H9 (cell line): ENCODE results near the gene GLS. TPM values are rescaled to one million over a fixed set of nuclear protein-coding genes. Genes with fewer than 3 reads are reported as not detected.

Experiments used
- DNase-seq: peaks from one replicate; pipeline ENCODE4 v3.0.0-alpha.2; 2017
- H2AFZ ChIP-seq: one replicate; pipeline ENCODE4 v1.6.1; 2013; ENCODE audit warnings: mild to moderate bottlenecking, low read length, control low read depth, moderate library complexity
- H2AK5ac ChIP-seq: 2 replicates; pipeline ENCODE4 v1.6.1; 2013; ENCODE audit warnings: low read length, control low read depth, mixed read lengths; ENCODE audit not compliant: insufficient read length
- H2BK120ac ChIP-seq: one replicate; pipeline ENCODE4 v1.6.1; 2013; ENCODE audit warnings: low read depth, mild to moderate bottlenecking, low read length, control low read depth, inconsistent platforms; ENCODE audit not compliant: poor library complexity, severe bottlenecking
- H2BK12ac ChIP-seq: 2 replicates; pipeline ENCODE4 v1.6.1; 2013; ENCODE audit warnings: low read length, control low read depth, mixed read lengths, low read depth; ENCODE audit not compliant: insufficient read length
- H2BK15ac ChIP-seq: 2 replicates; pipeline ENCODE4 v1.6.1; 2013; ENCODE audit warnings: low read depth, low read length, control low read depth
- H2BK20ac ChIP-seq: one replicate; pipeline ENCODE4 v1.6.1; 2013; ENCODE audit warnings: low read depth, mild to moderate bottlenecking, low read length, control low read depth, inconsistent platforms; ENCODE audit not compliant: poor library complexity, severe bottlenecking
- H2BK5ac ChIP-seq: 2 replicates; pipeline ENCODE4 v1.6.1; 2013; ENCODE audit warnings: low read length, control low read depth, mixed read lengths; ENCODE audit not compliant: insufficient read length
- H3K14ac ChIP-seq: 2 replicates; pipeline ENCODE4 v1.6.1; 2013; ENCODE audit warnings: low read length, control low read depth; ENCODE audit not compliant: insufficient read depth
- H3K18ac ChIP-seq: 2 replicates; pipeline ENCODE4 v1.6.1; 2013; ENCODE audit warnings: low read depth, mild to moderate bottlenecking, mixed read lengths, low read length, control low read depth; ENCODE audit not compliant: insufficient read length
- H3K23ac ChIP-seq: 2 replicates; pipeline ENCODE4 v1.6.1; 2013; ENCODE audit warnings: low read length, control low read depth, mixed read lengths, low read depth; ENCODE audit not compliant: insufficient read length
- H3K23me2 ChIP-seq: 2 replicates; pipeline ENCODE4 v1.6.1; 2013; ENCODE audit warnings: low read depth, mild to moderate bottlenecking, mixed read lengths, low read length, control low read depth; ENCODE audit not compliant: insufficient read length, poor library complexity, severe bottlenecking
- H3K27ac ChIP-seq: 2 replicates; pipeline ENCODE4 v1.5.1; 2013; ENCODE audit warnings: low read length, control low read depth, mixed read lengths, low read depth; ENCODE audit not compliant: insufficient read length
- H3K27me3 ChIP-seq: 2 replicates; pipeline ENCODE4 v1.6.1; 2013; ENCODE audit warnings: low read length, control low read depth, inconsistent platforms; ENCODE audit not compliant: insufficient read depth
- H3K4ac ChIP-seq: 2 replicates; pipeline ENCODE4 v1.6.1; 2013; ENCODE audit warnings: low read depth, mild to moderate bottlenecking, control low read depth, inconsistent platforms, low read length, moderate library complexity
- H3K4me1 ChIP-seq: 2 replicates; pipeline ENCODE4 v1.6.1; 2013; ENCODE audit warnings: low read length, control low read depth, inconsistent platforms; ENCODE audit not compliant: insufficient read depth
- H3K4me2 ChIP-seq: 2 replicates; pipeline ENCODE4 v1.6.1; 2013; ENCODE audit warnings: low read length, control low read depth, mixed read lengths; ENCODE audit not compliant: insufficient read length, insufficient read depth
- H3K56ac ChIP-seq: 2 replicates; pipeline ENCODE4 v1.6.1; 2013; ENCODE audit warnings: low read depth, mild to moderate bottlenecking, mixed read lengths, low read length, control low read depth; ENCODE audit not compliant: insufficient read length
- H3K79me1 ChIP-seq: 2 replicates; pipeline ENCODE4 v1.6.1; 2013; ENCODE audit warnings: low read depth, mild to moderate bottlenecking, moderate library complexity, low read length, control low read depth, inconsistent platforms; ENCODE audit not compliant: insufficient read depth, poor library complexity, severe bottlenecking
- H3K79me2 ChIP-seq: 2 replicates; pipeline ENCODE4 v1.6.1; 2013; ENCODE audit warnings: low read length, control low read depth, inconsistent platforms; ENCODE audit not compliant: insufficient read depth
- H3K9ac ChIP-seq: 2 replicates; pipeline ENCODE4 v1.6.1; 2013; ENCODE audit warnings: low read length, control low read depth, mixed read lengths; ENCODE audit not compliant: insufficient read length; ENCODE audit errors: extremely low read depth
- H3K9me3 ChIP-seq: one replicate; pipeline ENCODE4 v1.6.1; 2013; ENCODE audit warnings: low read depth, low read length, inconsistent platforms; ENCODE audit not compliant: control insufficient read depth
- H3T11ph ChIP-seq: one replicate; pipeline ENCODE4 v1.6.1; 2013; ENCODE audit warnings: mild to moderate bottlenecking, low read length, control low read depth, inconsistent platforms
- H4K20me1 ChIP-seq: one replicate; pipeline ENCODE4 v1.6.1; 2013; ENCODE audit not compliant: control insufficient read depth, insufficient read length, insufficient read depth
- H4K5ac ChIP-seq: 2 replicates; pipeline ENCODE4 v1.6.1; 2013; ENCODE audit warnings: low read depth, mild to moderate bottlenecking, mixed read lengths, low read length, control low read depth; ENCODE audit not compliant: insufficient read length
- H4K8ac ChIP-seq: replicated peaks from 2 replicates; pipeline ENCODE4 v1.6.1; 2013; ENCODE audit warnings: low read length, control low read depth, mixed read lengths, low read depth; ENCODE audit not compliant: insufficient read length
- H4K91ac ChIP-seq: 2 replicates; pipeline ENCODE4 v1.6.1; 2013; ENCODE audit warnings: low read depth, mild to moderate bottlenecking, moderate library complexity, mixed read lengths, low read length, control low read depth; ENCODE audit not compliant: insufficient read length
- H3K27ac Mint-ChIP-seq, 3 experiments: 2 replicates in 2 of 3; 3 replicates in 1 of 3; pipeline ENCODE4 v1.8.0; 2020 to 2021; ENCODE audit warnings: mixed read lengths in 3 of 3, mild to moderate bottlenecking in 1 of 3, moderate library complexity in 1 of 3
- H3K27me3 Mint-ChIP-seq: 2 replicates; pipeline ENCODE4 v1.8.0; 2021; ENCODE audit warnings: low read depth, mild to moderate bottlenecking, moderate library complexity, mixed read lengths
- H3K36me3 Mint-ChIP-seq, 3 experiments: 2 replicates in 2 of 3; 3 replicates in 1 of 3; pipeline ENCODE4 v1.8.0; 2020 to 2021; ENCODE audit warnings: low read depth in 3 of 3, mixed read lengths in 3 of 3; ENCODE audit not compliant: insufficient read depth in 1 of 3
- H3K4me1 Mint-ChIP-seq, 2 experiments: 2 replicates each; pipeline ENCODE4 v1.8.0; 2020; ENCODE audit warnings: mixed read lengths in 2 of 2
- H3K4me3 Mint-ChIP-seq, 2 experiments: 2 replicates in 1 of 2; 3 replicates in 1 of 2; pipeline ENCODE4 v1.8.0; 2020 to 2021; ENCODE audit warnings: mild to moderate bottlenecking in 2 of 2, mixed read lengths in 2 of 2, moderate library complexity in 1 of 2
- H3K9me3 Mint-ChIP-seq, 2 experiments: 2 replicates in 1 of 2; 3 replicates in 1 of 2; pipeline ENCODE4 v1.8.0; 2020; ENCODE audit warnings: mild to moderate bottlenecking in 2 of 2, mixed read lengths in 2 of 2, moderate library complexity in 1 of 2
- CTCF ChIP-seq: fragments of 200-600 bp; sonication (generic); conservative IDR thresholded peaks from 3 replicates; pipeline ENCODE4 v1.8.0; 2021; ENCODE audit warnings: antibody characterized with exemption, mild to moderate bottlenecking
- WGBS: extraction: QIAGEN DNeasy Blood & Tissue Kit; methylation state at CpG from one replicate; pipeline ENCODE4 v1.1.7; 2013; ENCODE audit warnings: missing lambda C conversion rate, low lambda C conversion rate, mixed read lengths; ENCODE audit not compliant: insufficient read length; ENCODE audit errors: extremely low coverage; 5-methylcytosine and 5-hydroxymethylcytosine counted together
- total RNA-seq: library from RNA; stranded (reverse); gene quantifications from 2 replicates; pipeline ENCODE4 v1.2.1, GENCODE V29; 2021

GLS gene
- total RNA-seq, 1 experiment from 2014 or later = 69.3 TPM

GRCh38 chr2:190912726-190913125 is 32.1 kb downstream of the GLS start:
- no peak overlapping the region for H4K91ac ChIP-seq
- H3K27me3 Mint-ChIP-seq = no peaks in the 10 kb centered on the region
- no peaks in the 10 kb centered on the region for H3K79me2 ChIP-seq
- peaks cover 20 to 37% (median 28%) of the 10 kb centered on the region in 3 experiments; a peak in 6 of 7 replicates for H3K36me3 Mint-ChIP-seq
- no peaks in the 10 kb centered on the region for H3K4me1 ChIP-seq
- H3K4me1 Mint-ChIP-seq = no peaks in the 10 kb centered on the region
- H3K9me3 Mint-ChIP-seq = no peaks in the 10 kb centered on the region
- H3K18ac ChIP-seq = no peak overlapping the region
- no peak for DNase-seq
- H3K4ac ChIP-seq = no peak overlapping the region
- H3K79me1 ChIP-seq = no peaks in the 10 kb centered on the region
- H2AK5ac ChIP-seq = no peak overlapping the region
- no peak overlapping the region for H2BK20ac ChIP-seq
- peak overlapping the region in 1 of 3 experiments; percentile 38; a peak in 1 of 7 replicates for H3K27ac Mint-ChIP-seq
- H3K27ac ChIP-seq = no peak overlapping the region
- H3K23me2 ChIP-seq = no peaks in the 10 kb centered on the region
- no peak overlapping the region for H2AFZ ChIP-seq
- H3K9ac ChIP-seq = no peak overlapping the region
- H4K5ac ChIP-seq = no peak overlapping the region
- H4K8ac ChIP-seq = no peak overlapping the region
- H4K20me1 ChIP-seq = no peaks in the 10 kb centered on the region
- H3K27me3 ChIP-seq = no peaks in the 10 kb centered on the region
- H3K4me2 ChIP-seq = no peak overlapping the region
- no CpG with 5 or more reads among the region's 5 CpGs for WGBS
- no peaks in the 10 kb centered on the region for H3K9me3 ChIP-seq
- no peak overlapping the region for H2BK12ac ChIP-seq
- H3K4me3 Mint-ChIP-seq = no peak overlapping the region
- no peak overlapping the region for H3K23ac ChIP-seq
- H3K56ac ChIP-seq = no peak overlapping the region
- no peak overlapping the region for H2BK15ac ChIP-seq
- no peak for TF ChIP-seq CTCF
- H3T11ph ChIP-seq = no peak overlapping the region
- H3K14ac ChIP-seq = no peak overlapping the region
- no peak overlapping the region for H2BK5ac ChIP-seq
- H2BK120ac ChIP-seq = no peak overlapping the region
